Nephron (organoid): ENCODE measurements around the gene CCDC9B.

Experiments
- H3K27ac Mint-ChIP-seq, 3 experiments: 2 replicates each; pipeline ENCODE4 v1.8.0; 2020; ENCODE audit warnings: mixed read lengths in 3 of 3, mild to moderate bottlenecking in 2 of 3, moderate library complexity in 1 of 3
- H3K27me3 Mint-ChIP-seq: 2 replicates; pipeline ENCODE4 v1.8.0; 2021; ENCODE audit warnings: low read depth, mild to moderate bottlenecking, moderate library complexity, mixed read lengths
- H3K36me3 Mint-ChIP-seq: 2 replicates; pipeline ENCODE4 v1.8.0; 2020; ENCODE audit warnings: low read depth, mixed read lengths
- H3K4me1 Mint-ChIP-seq: 2 replicates; pipeline ENCODE4 v1.8.0; 2020; ENCODE audit warnings: mixed read lengths
- H3K4me3 Mint-ChIP-seq, 3 experiments: 2 replicates each; pipeline ENCODE4 v1.8.0; 2020; ENCODE audit warnings: mild to moderate bottlenecking in 3 of 3, mixed read lengths in 3 of 3, moderate library complexity in 2 of 3
- H3K9me3 Mint-ChIP-seq: 2 replicates; pipeline ENCODE4 v1.8.0; 2020; ENCODE audit warnings: mixed read lengths
- TF ChIP-seq, protein P1 (sequence below), 3 experiments: fragments of 200-600 bp; sonication (generic); IDR thresholded peaks; one replicate each; pipeline ENCODE4 v1.5.0; 2021; ENCODE audit warnings: antibody characterized with exemption in 3 of 3; ENCODE audit not compliant: unreplicated experiment in 3 of 3

CCDC9B gene

DNA sequence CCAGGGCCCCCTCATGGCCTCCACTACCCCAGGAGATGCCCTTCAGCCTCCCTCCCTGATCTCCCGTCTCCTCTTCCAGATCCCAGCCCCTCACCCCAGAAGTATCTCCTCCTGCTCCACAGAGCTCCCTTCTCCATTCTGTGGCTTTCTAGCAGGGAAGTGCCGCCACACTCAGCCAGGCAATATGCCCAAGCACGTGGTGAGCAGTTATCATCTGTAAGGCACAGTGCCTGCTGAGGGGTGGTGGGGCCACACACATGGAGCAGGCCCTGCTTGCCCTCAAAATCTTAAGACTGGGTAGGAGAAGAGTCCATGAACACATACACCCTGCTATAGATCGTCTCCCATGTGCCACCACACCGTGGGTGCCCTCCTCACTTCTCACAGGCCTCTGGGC is 7.7 kb upstream of the CCDC9B start:
- no peak overlapping the region for H3K4me3 Mint-ChIP-seq
- no peaks in the 10 kb centered on the region for H3K36me3 Mint-ChIP-seq
- no peaks in the 10 kb centered on the region for H3K9me3 Mint-ChIP-seq
- H3K4me1 Mint-ChIP-seq, result peaks cover 10% of the 10 kb centered on the region
- TF ChIP-seq, protein P1, sequence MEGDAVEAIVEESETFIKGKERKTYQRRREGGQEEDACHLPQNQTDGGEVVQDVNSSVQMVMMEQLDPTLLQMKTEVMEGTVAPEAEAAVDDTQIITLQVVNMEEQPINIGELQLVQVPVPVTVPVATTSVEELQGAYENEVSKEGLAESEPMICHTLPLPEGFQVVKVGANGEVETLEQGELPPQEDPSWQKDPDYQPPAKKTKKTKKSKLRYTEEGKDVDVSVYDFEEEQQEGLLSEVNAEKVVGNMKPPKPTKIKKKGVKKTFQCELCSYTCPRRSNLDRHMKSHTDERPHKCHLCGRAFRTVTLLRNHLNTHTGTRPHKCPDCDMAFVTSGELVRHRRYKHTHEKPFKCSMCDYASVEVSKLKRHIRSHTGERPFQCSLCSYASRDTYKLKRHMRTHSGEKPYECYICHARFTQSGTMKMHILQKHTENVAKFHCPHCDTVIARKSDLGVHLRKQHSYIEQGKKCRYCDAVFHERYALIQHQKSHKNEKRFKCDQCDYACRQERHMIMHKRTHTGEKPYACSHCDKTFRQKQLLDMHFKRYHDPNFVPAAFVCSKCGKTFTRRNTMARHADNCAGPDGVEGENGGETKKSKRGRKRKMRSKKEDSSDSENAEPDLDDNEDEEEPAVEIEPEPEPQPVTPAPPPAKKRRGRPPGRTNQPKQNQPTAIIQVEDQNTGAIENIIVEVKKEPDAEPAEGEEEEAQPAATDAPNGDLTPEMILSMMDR (IDR thresholded peaks at IDR 0.05; ENCODE audit: unreplicated experiment in 3 of 3), result no peak
- peaks cover 22% of the 10 kb centered on the region for H3K27me3 Mint-ChIP-seq
- no peak overlapping the region for H3K27ac Mint-ChIP-seq

DNA sequence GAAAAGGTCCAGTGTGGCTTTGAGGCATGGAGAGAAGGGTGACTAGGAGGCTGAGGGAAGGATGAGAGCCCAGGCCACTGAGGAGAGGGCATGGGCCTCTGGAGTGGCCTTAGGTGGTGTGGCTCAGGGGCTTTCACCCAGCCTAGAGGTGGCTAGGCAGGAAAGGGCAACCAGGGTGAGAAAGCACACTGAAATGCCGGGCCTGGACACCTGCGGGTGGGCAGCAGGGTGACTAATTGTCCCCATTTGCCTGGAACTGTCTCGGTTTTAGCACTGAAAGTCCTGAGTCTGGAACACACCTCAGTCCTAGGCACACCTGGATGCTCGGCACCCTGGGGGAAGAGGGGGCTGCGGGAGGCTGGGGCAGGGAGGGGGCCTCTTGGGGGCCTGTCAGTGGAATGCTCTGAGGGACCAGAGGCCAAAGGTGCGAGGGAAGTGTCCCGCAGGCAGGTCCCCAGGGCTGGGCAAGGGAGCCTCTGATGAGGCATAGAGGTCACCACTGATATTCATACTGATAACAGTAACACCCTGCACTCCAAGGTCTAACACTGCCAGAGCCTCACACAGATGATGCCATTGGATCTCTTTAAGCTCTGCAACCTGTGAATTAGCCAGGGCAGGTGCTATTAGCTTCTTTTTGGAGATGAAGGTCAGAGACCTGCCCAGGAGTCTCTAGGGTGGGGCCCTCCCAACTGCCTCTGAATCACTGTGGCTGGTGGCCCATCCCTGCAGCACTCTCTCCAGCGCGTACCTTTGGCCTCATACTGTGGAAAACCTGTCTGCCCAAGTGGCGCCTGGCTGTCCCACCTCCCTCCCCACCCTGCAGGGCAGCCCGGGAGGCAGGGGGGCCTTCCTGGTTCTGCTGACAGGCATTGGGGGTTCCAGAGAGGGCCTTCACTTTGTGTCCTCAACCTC is 7.1 kb upstream of the CCDC9B start:
- no peaks in the 10 kb centered on the region for H3K36me3 Mint-ChIP-seq
- peaks cover 18% of the 10 kb centered on the region for H3K27me3 Mint-ChIP-seq
- H3K9me3 Mint-ChIP-seq, result no peaks in the 10 kb centered on the region
- no peak overlapping the region for H3K27ac Mint-ChIP-seq
- H3K4me3 Mint-ChIP-seq, result no peak overlapping the region
- peaks cover 15% of the 10 kb centered on the region for H3K4me1 Mint-ChIP-seq
- TF ChIP-seq, protein P1 (IDR thresholded peaks at IDR 0.05; ENCODE audit: unreplicated experiment in 3 of 3), result no peak

DNA sequence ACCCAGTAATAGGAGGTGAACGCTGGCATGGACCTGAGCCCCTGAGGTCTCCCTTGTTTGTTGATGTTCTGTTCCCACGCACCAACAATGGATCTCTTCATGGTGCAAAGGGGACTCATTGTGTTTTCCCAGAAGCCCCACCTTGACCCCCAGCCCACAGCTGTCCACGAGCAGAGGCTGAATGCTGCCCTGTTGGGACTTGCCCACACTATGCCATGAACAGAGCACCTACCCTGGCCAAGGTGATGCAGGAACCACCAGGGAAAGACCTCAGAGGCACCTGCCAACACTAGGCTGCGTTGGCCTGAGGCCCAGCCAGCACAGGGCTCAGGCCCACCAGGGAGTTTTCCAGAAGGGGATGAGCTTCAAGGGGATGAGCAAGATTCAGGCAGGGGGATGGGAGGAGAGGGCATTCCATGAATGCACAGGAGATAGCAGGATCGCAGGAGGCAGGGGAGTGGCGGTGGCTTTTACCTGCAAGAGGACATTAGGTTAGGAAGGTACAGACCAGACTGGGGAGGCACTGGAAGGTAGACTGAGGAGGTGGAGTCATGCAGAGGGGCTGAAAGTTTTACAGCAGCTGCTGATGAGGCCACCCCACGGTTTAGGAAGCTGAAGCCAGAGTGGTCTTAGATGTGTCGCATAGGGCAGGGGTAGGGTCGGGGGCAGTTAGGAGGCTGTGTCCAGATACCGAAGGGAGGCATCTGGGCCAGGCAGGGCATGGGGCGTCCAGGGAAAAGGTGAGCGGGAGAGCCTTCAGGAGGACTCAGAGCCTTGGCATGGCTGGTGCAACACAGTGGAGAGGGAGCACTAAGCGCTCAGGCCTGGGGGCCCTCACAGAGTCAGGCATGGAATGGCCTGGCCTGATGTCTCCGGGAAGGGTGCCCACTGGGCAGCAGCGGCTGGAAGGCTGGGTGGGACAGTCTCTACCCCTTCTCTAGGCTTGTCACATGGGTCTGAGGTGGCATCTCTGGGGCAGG is 6.1 kb upstream of the CCDC9B start:
- TF ChIP-seq, protein P1 (IDR thresholded peaks at IDR 0.05; ENCODE audit: unreplicated experiment in 3 of 3), result no peak
- H3K27me3 Mint-ChIP-seq, result peaks cover 18% of the 10 kb centered on the region
- H3K27ac Mint-ChIP-seq, result no peak overlapping the region
- H3K36me3 Mint-ChIP-seq, result no peaks in the 10 kb centered on the region
- H3K4me3 Mint-ChIP-seq, result no peak overlapping the region
- H3K9me3 Mint-ChIP-seq, result no peaks in the 10 kb centered on the region
- peaks cover 16% of the 10 kb centered on the region for H3K4me1 Mint-ChIP-seq

DNA sequence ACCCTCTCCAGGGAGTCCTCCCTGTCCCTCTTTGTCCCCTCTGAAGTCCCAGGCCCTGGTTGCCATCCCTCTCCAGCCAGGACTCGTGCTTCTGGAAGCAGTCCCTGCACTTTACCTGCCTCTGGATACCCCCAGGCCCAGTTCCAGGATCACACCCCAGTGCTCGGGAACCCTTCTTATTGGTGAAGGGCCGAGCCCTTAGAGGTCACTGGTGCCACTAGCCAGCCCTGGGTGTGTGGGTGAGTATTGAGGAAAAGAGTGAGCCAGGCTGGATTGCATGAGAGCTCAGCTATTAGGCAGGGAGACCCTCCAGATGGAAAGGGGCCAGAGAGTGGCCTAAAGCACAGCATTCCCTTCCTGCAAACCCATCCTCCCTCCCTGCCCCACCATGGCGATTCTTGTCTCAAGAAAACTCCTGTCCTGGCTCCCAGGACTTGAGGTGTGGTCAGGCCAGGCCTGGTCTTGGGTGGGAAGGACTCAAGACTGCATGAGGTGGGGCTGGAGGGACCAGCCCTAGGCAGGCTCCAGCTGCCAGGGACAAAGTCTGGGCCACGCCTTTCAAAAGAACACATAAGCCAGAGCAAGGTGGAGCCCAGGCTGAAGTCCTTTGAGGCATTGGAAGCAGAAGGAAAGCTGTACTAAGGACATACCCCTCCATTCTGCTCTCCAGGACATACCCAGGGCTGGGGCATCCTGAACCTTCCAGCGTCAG is 5.3 kb upstream of the CCDC9B start:
- no peak overlapping the region for H3K27ac Mint-ChIP-seq
- TF ChIP-seq, protein P1 (IDR thresholded peaks at IDR 0.05; ENCODE audit: unreplicated experiment in 3 of 3), result no peak
- H3K36me3 Mint-ChIP-seq, result no peaks in the 10 kb centered on the region
- H3K4me3 Mint-ChIP-seq, result no peak overlapping the region
- no peaks in the 10 kb centered on the region for H3K9me3 Mint-ChIP-seq
- H3K4me1 Mint-ChIP-seq, result peaks cover 24% of the 10 kb centered on the region
- peaks cover 13% of the 10 kb centered on the region for H3K27me3 Mint-ChIP-seq

DNA sequence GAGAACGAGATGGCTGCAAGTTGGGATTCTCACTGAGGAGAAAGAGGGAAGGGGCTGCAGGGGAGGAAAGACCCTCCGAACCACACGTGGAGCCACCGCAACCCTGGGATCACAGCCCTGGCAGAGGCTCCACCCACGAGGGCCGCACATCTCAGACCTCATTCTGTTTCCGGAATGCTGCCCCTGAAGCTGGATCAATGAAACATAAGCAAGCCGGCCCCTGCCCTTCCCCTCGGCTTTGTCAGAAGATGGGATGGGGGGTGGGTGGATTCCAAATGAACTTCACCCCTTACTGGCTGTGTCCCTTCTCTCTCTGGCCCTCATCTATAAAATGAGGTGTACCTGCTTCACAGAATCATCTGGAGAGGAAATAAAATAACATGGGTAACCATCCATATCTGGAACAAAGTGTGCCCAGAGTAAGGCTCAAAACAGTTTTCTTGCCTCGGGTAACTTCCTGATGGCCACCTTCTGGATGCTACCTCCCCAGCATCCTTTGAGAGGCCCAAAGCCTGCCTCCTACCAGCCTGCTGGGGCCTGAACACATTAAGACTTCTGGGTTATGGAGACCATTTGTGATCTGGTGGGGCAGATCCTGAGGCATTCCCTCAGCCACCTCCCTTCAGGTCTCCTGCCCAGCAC is 4.6 kb upstream of the CCDC9B start:
- peaks cover 6% of the 10 kb centered on the region for H3K27me3 Mint-ChIP-seq
- H3K4me3 Mint-ChIP-seq, result no peak overlapping the region
- no peaks in the 10 kb centered on the region for H3K36me3 Mint-ChIP-seq
- H3K27ac Mint-ChIP-seq, result no peak overlapping the region
- peaks cover 26% of the 10 kb centered on the region for H3K4me1 Mint-ChIP-seq
- TF ChIP-seq, protein P1 (IDR thresholded peaks at IDR 0.05; ENCODE audit: unreplicated experiment in 3 of 3), result no peak
- H3K9me3 Mint-ChIP-seq, result no peaks in the 10 kb centered on the region
